Glutamatergic neuron (in vitro differentiated cells): ENCODE data around the gene SETD2. TPM values are rescaled to one million over a fixed set of nuclear protein-coding genes. Genes with fewer than 3 reads are reported as not detected.

Source experiments
- DNase-seq: peaks from one replicate; pipeline ENCODE4 v3.0.0; 2022
- H3K27ac Mint-ChIP-seq: one replicate; pipeline ENCODE4 v1.8.0; 2020; ENCODE audit warnings: mild to moderate bottlenecking, mixed read lengths, inconsistent platforms; ENCODE audit not compliant: unreplicated experiment
- H3K27me3 Mint-ChIP-seq: one replicate; pipeline ENCODE4 v1.8.0; 2020; ENCODE audit warnings: mild to moderate bottlenecking, moderate library complexity, mixed read lengths, inconsistent platforms; ENCODE audit not compliant: unreplicated experiment
- H3K36me3 Mint-ChIP-seq: one replicate; pipeline ENCODE4 v1.8.0; 2020; ENCODE audit warnings: mild to moderate bottlenecking, mixed read lengths, inconsistent platforms; ENCODE audit not compliant: unreplicated experiment
- H3K4me1 Mint-ChIP-seq: one replicate; pipeline ENCODE4 v1.8.0; 2020; ENCODE audit warnings: mild to moderate bottlenecking, low read depth, mixed read lengths, inconsistent platforms; ENCODE audit not compliant: unreplicated experiment
- H3K4me3 Mint-ChIP-seq: one replicate; pipeline ENCODE4 v1.8.0; 2020; ENCODE audit warnings: mild to moderate bottlenecking, mixed read lengths, inconsistent platforms; ENCODE audit not compliant: unreplicated experiment
- H3K9me3 Mint-ChIP-seq: one replicate; pipeline ENCODE4 v1.8.0; 2020; ENCODE audit warnings: mild to moderate bottlenecking, moderate library complexity, mixed read lengths, inconsistent platforms; ENCODE audit not compliant: unreplicated experiment
- total RNA-seq: library from RNA; stranded (reverse); fragmentation: NEBNext Ultra II Directional; extraction: Animal tissue kit (Norgen Biotek cat#: 25700); gene quantifications from one replicate; pipeline ENCODE4 v1.2.1, GENCODE V29; 2021; ENCODE audit not compliant: unreplicated experiment
- TF ChIP-seq, protein P1 (sequence below): fragments of 200-600 bp; sonication (generic); IDR thresholded peaks from one replicate; pipeline ENCODE4 v1.5.0; 2021; ENCODE audit not compliant: partially characterized antibody, unreplicated experiment

The SETD2 gene
- total RNA-seq, 1 donor from 2014 or later = 59.1 TPM

DNA sequence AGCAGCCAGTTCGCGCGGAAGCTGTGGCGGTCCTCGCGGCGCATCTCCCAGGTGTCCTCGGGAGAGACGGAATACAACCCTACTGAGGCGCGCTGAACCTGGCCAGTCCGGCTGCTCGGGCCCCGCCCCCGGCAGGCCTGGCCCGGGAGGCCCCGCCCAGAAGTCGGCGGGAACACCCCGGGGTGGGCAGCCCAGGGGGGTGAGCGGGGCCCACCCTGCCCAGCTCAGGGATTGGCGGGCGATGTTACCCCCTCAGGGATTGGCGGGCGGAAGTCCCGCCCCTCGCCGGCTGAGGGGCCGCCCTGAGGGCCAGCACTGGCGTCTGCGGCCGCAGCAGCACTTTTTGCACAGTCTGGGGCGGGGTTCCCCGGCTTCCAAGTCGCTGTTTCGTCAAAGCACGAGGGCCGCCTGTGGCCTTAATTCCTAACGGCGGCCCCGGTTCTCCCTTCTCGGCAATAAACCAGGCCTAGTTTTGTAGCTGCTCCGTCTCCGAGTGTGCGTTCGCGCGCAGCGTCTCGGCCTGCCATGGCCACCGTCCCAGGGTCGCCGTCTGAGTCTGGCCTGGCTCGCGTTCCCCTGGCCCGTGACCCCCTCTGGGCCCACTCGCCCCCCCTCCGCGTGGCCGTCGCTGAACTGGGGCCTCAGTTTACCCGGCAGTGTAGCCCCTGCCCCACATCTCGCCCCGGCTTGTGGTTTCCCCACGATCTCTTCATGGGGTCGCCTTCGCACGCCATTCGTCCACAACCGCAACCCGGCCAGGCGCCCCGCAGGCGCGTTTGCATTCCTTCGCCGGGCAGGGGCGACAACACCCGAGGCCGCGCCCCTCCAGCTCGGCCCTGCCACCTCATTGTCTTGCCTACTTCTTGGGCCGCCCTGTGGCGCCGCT, 154.4 kb downstream of the SETD2 start:
- TF ChIP-seq, protein P1, sequence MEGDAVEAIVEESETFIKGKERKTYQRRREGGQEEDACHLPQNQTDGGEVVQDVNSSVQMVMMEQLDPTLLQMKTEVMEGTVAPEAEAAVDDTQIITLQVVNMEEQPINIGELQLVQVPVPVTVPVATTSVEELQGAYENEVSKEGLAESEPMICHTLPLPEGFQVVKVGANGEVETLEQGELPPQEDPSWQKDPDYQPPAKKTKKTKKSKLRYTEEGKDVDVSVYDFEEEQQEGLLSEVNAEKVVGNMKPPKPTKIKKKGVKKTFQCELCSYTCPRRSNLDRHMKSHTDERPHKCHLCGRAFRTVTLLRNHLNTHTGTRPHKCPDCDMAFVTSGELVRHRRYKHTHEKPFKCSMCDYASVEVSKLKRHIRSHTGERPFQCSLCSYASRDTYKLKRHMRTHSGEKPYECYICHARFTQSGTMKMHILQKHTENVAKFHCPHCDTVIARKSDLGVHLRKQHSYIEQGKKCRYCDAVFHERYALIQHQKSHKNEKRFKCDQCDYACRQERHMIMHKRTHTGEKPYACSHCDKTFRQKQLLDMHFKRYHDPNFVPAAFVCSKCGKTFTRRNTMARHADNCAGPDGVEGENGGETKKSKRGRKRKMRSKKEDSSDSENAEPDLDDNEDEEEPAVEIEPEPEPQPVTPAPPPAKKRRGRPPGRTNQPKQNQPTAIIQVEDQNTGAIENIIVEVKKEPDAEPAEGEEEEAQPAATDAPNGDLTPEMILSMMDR = no peak
- Mint-ChIP-seq H3K36me3 (peaks cover 6% of the 10 kb centered on the region), H3K4me1 (peaks cover 2% of the 10 kb centered on the region), H3K27me3 (peaks cover 10% of the 10 kb centered on the region), H3K9me3 (peaks cover 5% of the 10 kb centered on the region), H3K4me3 (peak overlapping the region; percentile 79), H3K27ac (no peak overlapping the region)
- DNase-seq = peak; percentile 83

DNA sequence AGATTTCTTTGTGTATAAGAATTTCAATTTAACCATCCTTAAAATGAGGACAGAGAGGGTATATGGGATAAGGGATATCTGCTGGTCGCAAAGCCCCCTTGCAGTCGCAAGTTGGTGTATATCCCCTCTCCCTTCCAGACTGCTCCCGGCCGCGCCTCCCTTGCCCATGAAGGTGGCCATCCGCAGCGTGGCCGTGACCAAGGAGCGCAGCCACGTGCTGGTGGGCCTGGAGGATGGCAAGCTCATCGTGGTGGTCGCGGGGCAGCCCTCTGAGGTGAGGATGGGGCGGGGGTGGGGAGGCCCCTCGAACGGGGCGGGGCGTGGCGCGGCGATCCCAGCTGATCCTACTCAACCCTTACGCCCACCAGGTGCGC, 155.1 kb downstream of the SETD2 start:
- DNase-seq = no peak
- H3K27ac Mint-ChIP-seq = no peak overlapping the region
- peak overlapping the region; percentile 67 for H3K4me3 Mint-ChIP-seq
- peaks cover 5% of the 10 kb centered on the region for H3K9me3 Mint-ChIP-seq
- TF ChIP-seq, protein P1 = no peak
- H3K27me3 Mint-ChIP-seq = peaks cover 12% of the 10 kb centered on the region
- H3K36me3 Mint-ChIP-seq = peaks cover 6% of the 10 kb centered on the region
- H3K4me1 Mint-ChIP-seq = peaks cover 2% of the 10 kb centered on the region

DNA sequence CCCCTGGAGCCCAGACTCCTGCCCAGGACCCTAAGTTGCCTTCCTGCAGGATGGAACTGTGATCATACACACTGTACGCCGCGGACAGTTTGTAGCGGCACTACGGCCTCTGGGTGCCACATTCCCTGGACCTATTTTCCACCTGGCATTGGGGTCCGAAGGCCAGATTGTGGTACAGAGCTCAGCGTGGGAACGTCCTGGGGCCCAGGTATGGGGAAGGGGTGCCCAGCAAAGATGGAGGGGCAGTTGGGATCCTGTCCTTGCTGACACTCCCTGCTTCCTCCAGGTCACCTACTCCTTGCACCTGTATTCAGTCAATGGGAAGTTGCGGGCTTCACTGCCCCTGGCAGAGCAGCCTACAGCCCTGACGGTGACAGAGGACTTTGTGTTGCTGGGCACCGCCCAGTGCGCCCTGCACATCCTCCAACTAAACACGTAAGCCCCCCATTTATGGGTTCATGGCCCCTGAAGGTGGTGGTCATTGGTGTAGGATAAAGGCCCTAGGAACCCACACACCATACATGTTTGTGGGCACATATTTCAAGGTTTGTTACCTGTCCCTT, 155.6 kb downstream of the SETD2 start:
- Mint-ChIP-seq H3K9me3 (peaks cover 5% of the 10 kb centered on the region), H3K4me1 (peaks cover 2% of the 10 kb centered on the region), H3K27ac (no peak overlapping the region), H3K27me3 (peaks cover 12% of the 10 kb centered on the region), H3K4me3 (peak overlapping the region; percentile 67), H3K36me3 (peaks cover 6% of the 10 kb centered on the region)
- TF ChIP-seq, protein P1 = no peak
- no peak for DNase-seq

DNA sequence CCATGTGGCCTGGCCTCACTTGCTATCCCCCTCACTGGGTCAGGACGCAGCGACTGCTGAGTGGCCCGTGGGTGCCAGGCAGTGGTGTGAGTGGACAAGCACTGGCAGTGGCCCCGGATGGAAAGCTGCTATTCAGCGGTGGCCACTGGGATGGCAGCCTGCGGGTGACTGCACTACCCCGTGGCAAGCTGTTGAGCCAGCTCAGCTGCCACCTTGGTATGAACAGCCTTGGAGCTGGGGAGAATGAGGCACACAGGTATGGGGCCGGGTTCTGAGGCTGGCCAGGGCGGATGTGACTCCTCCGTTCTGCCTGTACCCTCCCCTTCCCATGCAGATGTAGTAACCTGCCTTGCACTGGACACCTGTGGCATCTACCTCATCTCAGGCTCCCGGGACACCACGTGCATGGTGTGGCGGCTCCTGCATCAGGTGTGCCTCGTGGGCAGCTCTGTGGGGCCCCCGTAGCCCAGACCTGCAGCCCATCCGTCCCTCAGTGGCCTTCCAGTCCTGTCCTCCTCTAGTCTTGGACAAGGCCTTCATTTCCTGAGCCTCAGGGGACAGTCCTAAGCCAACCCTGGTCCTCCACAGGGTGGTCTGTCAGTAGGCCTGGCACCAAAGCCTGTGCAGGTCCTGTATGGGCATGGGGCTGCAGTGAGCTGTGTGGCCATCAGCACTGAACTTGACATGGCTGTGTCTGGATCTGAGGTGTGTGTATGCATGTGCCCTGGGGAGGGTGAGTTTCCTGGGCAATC, 156.3 kb downstream of the SETD2 start:
- H3K4me1 Mint-ChIP-seq = peaks cover 2% of the 10 kb centered on the region
- DNase-seq = no peak
- peaks cover 6% of the 10 kb centered on the region for H3K36me3 Mint-ChIP-seq
- H3K4me3 Mint-ChIP-seq = no peak overlapping the region
- no peak overlapping the region for H3K27ac Mint-ChIP-seq
- peaks cover 12% of the 10 kb centered on the region for H3K27me3 Mint-ChIP-seq
- TF ChIP-seq, protein P1 = no peak
- H3K9me3 Mint-ChIP-seq = peaks cover 5% of the 10 kb centered on the region
